Spinal cord (tissue), 10 donors: ENCODE data around the gene DISC1. TPM values are rescaled to one million over a fixed set of nuclear protein-coding genes. Genes with fewer than 3 reads are reported as not detected.

ENCODE experiments used
- DNase-seq, 6 donors: peaks; one replicate each; pipeline versions ENCODE4 v3.0.0 to v3.0.0-alpha.2; 2013 to 2015; ENCODE audit warnings: low spot score in 6 of 6, low read depth in 4 of 6
- H3K27ac ChIP-seq: one replicate; pipeline ENCODE4 v1.5.1; 2013; ENCODE audit warnings: low read depth, low read length, control low read depth
- H3K27me3 ChIP-seq: one replicate; pipeline ENCODE4 v1.6.1; 2013; ENCODE audit warnings: low read length; ENCODE audit not compliant: control insufficient read depth, insufficient read depth
- H3K36me3 ChIP-seq: one replicate; pipeline ENCODE4 v1.6.1; 2013; ENCODE audit warnings: low read length; ENCODE audit not compliant: control insufficient read depth, insufficient read depth
- H3K4me1 ChIP-seq: one replicate; pipeline ENCODE4 v1.6.1; 2013; ENCODE audit warnings: low read length; ENCODE audit not compliant: control insufficient read depth, insufficient read depth
- H3K4me3 ChIP-seq: one replicate; pipeline ENCODE4 v1.5.1; 2013; ENCODE audit warnings: low read depth, low read length, control low read depth
- H3K9me3 ChIP-seq: one replicate; pipeline ENCODE4 v1.6.1; 2013; ENCODE audit warnings: low read length; ENCODE audit not compliant: control insufficient read depth, insufficient read depth
- WGBS: methylation state at CpG from one replicate; pipeline ENCODE4 v1.1.5; 2013; ENCODE audit warnings: missing lambda C conversion rate; ENCODE audit not compliant: insufficient coverage; 5-methylcytosine and 5-hydroxymethylcytosine counted together
- polyA plus RNA-seq, 2 donors: library from polyadenylated mRNA; unstranded; fragments of 120-200 nt; gene quantifications; one replicate each; pipeline ENCODE4 v1.2.1, GENCODE V29; 2013; ENCODE audit not compliant: insufficient read length in 2 of 2
- total RNA-seq, 2 donors: library from RNA; depleted of rRNA in 1 of 2; stranded (reverse); fragments of 120-200 nt in 1 of 2; fragments of >200 nt in 1 of 2; gene quantifications; one replicate each; pipeline versions ENCODE4 v1.2.3 to v1.2.4, GENCODE V29; 2013 to 2014
- donor health status: healthy.

DISC1 gene
- total and polyA plus RNA-seq, 4 donors: 8.3 to 22.1 (median 13.7) TPM

DNA sequence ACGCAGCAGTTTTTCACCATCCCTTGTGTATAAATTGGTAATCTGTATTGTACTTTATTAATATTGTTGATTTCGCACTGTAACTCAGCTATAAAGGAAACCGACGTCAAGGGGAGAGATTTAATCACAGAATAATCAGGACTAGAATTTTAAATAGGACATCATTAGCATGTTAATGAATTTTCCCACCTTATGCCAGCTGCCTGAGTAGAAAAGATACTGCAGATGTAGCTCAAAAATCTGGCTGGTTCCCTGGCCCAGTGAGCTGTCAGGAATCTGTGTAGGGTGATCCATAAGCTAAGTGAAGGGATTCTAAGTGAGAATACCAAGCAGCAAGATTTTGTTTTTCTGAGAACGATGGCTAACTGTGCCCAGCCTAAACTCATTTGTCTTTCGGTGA is 195.5 kb downstream of the DISC1 start:
- DNase-seq: peak in 2 of 6 donors; percentile 40 to 80
- Histone ChIP-seq H3K36me3 (no peaks in the 10 kb centered on the region), H3K4me3 (no peak overlapping the region), H3K27me3 (no peaks in the 10 kb centered on the region), H3K27ac (no peak overlapping the region), H3K9me3 (no peaks in the 10 kb centered on the region), H3K4me1 (peaks cover 3% of the 10 kb centered on the region)
- 49% methylated on average over 2 of the region's 6 CpGs for WGBS

DNA sequence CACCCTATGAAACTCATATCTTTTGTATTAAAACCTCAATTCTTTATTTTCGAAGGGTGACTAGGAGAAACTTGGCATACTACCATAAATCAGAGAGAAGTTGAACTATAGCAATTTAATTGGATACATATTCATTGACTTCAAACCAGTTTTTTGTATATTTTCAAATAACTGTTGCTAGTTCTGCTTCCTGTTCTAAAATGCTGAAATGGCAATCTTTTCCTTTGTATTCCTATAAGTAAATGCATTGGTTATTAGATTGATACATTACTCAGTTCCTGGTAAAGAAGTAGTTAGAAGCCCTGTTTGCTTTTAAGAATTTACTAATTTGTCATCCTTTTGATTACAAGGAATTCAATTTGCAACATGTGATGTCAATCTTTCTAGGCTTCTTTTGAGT is 200.0 kb downstream of the DISC1 start:
- no peak for DNase-seq
- no CpG with 5 or more reads among the region's 1 CpG for WGBS
- H3K36me3 ChIP-seq: no peaks in the 10 kb centered on the region

DNA sequence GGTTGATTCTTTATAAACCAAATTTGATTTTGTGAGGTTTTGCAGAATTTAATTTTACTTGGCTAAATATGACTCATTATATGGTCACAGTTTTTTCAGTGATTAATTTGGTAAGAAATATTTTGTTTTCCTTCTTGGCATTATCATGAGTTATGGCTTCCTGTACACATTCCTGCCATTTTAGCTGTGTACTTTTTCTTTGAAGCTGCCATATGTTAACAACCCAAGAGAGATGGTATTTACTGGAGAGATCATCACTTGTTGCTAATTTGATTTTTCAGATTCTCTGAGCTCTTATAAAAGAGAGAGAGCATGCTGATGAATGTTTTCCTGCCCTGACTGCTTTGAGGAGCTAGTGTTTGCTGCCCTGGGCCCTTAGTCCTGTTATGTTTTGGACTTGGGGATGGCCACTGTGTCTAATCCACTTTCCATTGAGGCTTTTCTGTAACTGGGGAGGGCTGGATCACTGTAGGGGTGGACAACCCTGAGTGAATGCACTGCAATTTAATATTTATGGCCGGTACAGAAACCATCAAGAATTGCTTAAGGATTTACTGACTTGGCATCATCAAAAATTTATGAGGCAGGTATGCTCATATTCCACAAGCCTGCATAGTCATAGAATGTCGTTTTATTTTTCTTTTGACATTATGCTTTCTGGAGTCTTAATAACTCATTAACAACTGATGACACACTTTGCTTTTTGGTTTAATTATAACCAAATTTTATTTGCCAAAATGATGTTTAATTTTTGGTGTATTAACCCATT is 200.9 kb downstream of the DISC1 start:
- H3K27ac ChIP-seq: no peak overlapping the region
- H3K4me1 ChIP-seq: no peaks in the 10 kb centered on the region
- H3K4me3 ChIP-seq: no peak overlapping the region
- H3K36me3 ChIP-seq: no peaks in the 10 kb centered on the region
- H3K9me3 ChIP-seq: no peaks in the 10 kb centered on the region
- no peaks in the 10 kb centered on the region for H3K27me3 ChIP-seq
- DNase-seq: no peak
- no CpG with 5 or more reads among the region's 2 CpGs for WGBS

More for the DNA sequence above, 200.0 kb downstream of the DISC1 start:
- Histone ChIP-seq H3K4me3 (no peak overlapping the region), H3K27ac (no peak overlapping the region), H3K27me3 (no peaks in the 10 kb centered on the region), H3K4me1 (peaks cover 3% of the 10 kb centered on the region), H3K9me3 (no peaks in the 10 kb centered on the region)

- no peak for DNase-seq
- no peak overlapping the region for H3K27ac ChIP-seq
- no peaks in the 10 kb centered on the region for H3K27me3 ChIP-seq
- no peaks in the 10 kb centered on the region for H3K36me3 ChIP-seq
- H3K4me3 ChIP-seq: no peak overlapping the region
- H3K9me3 ChIP-seq: no peaks in the 10 kb centered on the region
- no peaks in the 10 kb centered on the region for H3K4me1 ChIP-seq
- WGBS: no CpG with 5 or more reads among the region's 5 CpGs
These were observed 201.8 kb downstream of the DISC1 start for GRCh38 chr1:231828182-231828920.

GRCh38 chr1:231829332-231829731 is 202.7 kb downstream of the DISC1 start:
- no peaks in the 10 kb centered on the region for H3K36me3 ChIP-seq
- 82% methylated on average over 9 of the region's 9 CpGs for whole genome bisulfite sequencing
- no peaks in the 10 kb centered on the region for H3K27me3 ChIP-seq

GRCh38 chr1:231836227-231836893 is 209.8 kb downstream of the DISC1 start:
- Histone ChIP-seq H3K4me3 (no peak overlapping the region), H3K4me1 (no peaks in the 10 kb centered on the region), H3K27ac (no peak overlapping the region), H3K9me3 (no peaks in the 10 kb centered on the region), H3K36me3 (no peaks in the 10 kb centered on the region), H3K27me3 (no peaks in the 10 kb centered on the region)
- no peak for DNase-seq
- WGBS: 93% methylated on average over 11 of the region's 14 CpGs

More at GRCh38 chr1:231829332-231829731, 202.7 kb downstream of the DISC1 start:
- Histone ChIP-seq H3K4me3 (no peak overlapping the region), H3K4me1 (no peaks in the 10 kb centered on the region), H3K9me3 (no peaks in the 10 kb centered on the region), H3K27ac (no peak overlapping the region)
- DNase-seq: no peak

DNA sequence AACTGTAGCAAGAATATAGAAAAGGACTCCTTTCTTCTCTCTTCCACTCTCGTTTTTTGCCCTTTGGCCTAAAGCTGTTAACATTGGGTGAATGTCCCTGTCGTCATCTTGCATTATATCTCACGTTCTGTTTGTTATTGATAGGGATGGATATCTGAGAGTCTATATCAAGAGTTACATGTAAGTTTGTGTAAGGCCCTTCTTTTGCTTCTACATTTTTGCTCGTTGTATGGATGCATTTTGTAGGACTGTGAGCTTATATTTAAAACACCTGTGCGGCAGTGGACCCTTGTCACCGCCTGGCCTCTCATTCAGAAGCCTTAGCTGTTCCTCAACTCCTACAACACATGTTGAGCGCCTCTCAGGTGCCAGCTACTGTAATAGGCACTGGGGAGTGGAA is 211.9 kb downstream of the DISC1 start:
- no peaks in the 10 kb centered on the region for H3K27me3 ChIP-seq
- WGBS: 100% methylated on average over 1 of the region's 7 CpGs
- H3K27ac ChIP-seq: no peak overlapping the region
- no peaks in the 10 kb centered on the region for H3K9me3 ChIP-seq
- no peak for DNase-seq
- H3K4me1 ChIP-seq: no peaks in the 10 kb centered on the region
- H3K36me3 ChIP-seq: no peaks in the 10 kb centered on the region
- no peak overlapping the region for H3K4me3 ChIP-seq

GRCh38 chr1:231839999-231840398 is 213.4 kb downstream of the DISC1 start:
- no peaks in the 10 kb centered on the region for H3K4me1 ChIP-seq
- no peaks in the 10 kb centered on the region for H3K27me3 ChIP-seq
- no peak overlapping the region for H3K27ac ChIP-seq
- no peaks in the 10 kb centered on the region for H3K36me3 ChIP-seq
- DNase-seq: no peak
- H3K9me3 ChIP-seq: no peaks in the 10 kb centered on the region
- H3K4me3 ChIP-seq: no peak overlapping the region
- no CpG with 5 or more reads among the region's 2 CpGs for WGBS

DNA sequence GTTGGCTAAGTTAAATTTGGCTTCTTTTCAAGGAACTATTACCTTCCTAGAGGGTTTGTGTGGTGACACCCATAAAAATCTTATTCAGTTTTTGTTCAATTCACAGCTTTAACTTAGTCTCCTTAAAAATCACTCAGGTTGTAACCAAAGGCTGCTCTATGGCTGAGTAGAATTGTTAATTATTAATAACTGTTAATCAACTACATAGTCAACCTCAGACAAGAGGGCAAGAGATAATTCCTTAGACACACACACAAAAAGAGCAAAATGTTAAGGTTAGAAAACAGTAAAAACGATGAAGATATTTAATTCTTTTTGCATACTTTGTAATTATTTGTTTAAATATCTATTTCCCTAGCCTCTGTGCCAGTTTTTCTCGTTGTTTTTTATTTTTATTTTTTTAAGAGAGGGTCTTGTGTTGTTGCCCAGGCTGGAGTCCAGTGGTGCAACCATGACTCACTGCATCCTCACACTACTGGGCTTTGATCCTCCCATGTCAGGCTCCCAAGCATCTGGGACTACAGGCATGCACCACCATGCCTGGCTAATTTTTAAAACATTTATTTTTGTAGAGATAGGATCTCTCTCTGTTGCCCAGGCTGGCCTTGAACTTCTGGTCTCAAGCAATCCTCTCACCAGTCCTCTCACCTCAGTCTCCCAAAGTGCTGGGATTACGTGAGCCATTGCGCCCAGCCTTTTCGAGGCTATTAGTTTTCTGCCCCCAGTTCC is 215.2 kb downstream of the DISC1 start:
- Histone ChIP-seq H3K36me3 (no peaks in the 10 kb centered on the region), H3K9me3 (no peaks in the 10 kb centered on the region), H3K4me1 (no peaks in the 10 kb centered on the region), H3K4me3 (no peak overlapping the region), H3K27me3 (no peaks in the 10 kb centered on the region), H3K27ac (no peak overlapping the region)
- no peak for DNase-seq
- WGBS: no CpG with 5 or more reads among the region's 5 CpGs
